ENCODE data around the gene ENG.
"Not testable (repeated sequence)": the region's sequence is repeated elsewhere in the genome, so short reads cannot be mapped to it uniquely, and the experiment has no call there.

ENG gene

GRCh38 chr9:127870887-127871286 lies 16.4 kb upstream of the ENG start:
- no peak overlapping the region for H3K4me3 ChIP-seq (ENCODE audit: control insufficient read depth, low read depth, low read length)
- TF ChIP-seq CTCF (conservative IDR thresholded peaks at IDR 0.05; ENCODE audit: control insufficient read depth, insufficient read depth, low read depth, low read length), result no peak
- no peak for DNase-seq (ENCODE audit: low read depth)

GRCh38 chr9:127870153-127870491 lies 15.7 kb upstream of the ENG start:
- DNase-seq (ENCODE audit: low read depth); H3K4me3 ChIP-seq (ENCODE audit: control insufficient read depth, low read depth, low read length): not testable (repeated sequence)

- peak; percentile 74 for DNase-seq (ENCODE audit: low read depth)
- H3K4me3 ChIP-seq (ENCODE audit: control insufficient read depth, low read depth, low read length), result no peak overlapping the region
- peak; percentile 80 for TF ChIP-seq CTCF (conservative IDR thresholded peaks at IDR 0.05; ENCODE audit: control insufficient read depth, insufficient read depth, low read depth, low read length)
Measured at GRCh38 chr9:127869310-127870152, 15.1 kb upstream of the ENG start.

GRCh38 chr9:127868278-127868902 lies 13.9 kb upstream of the ENG start:
- TF ChIP-seq CTCF (conservative IDR thresholded peaks at IDR 0.05; ENCODE audit: control insufficient read depth, insufficient read depth, low read depth, low read length), result no peak
- no peak for DNase-seq (ENCODE audit: low read depth)
- H3K4me3 ChIP-seq (ENCODE audit: control insufficient read depth, low read depth, low read length), result no peak overlapping the region

GRCh38 chr9:127867356-127868277 lies 13.2 kb upstream of the ENG start:
- DNase-seq (ENCODE audit: low read depth), result no peak
- TF ChIP-seq CTCF (conservative IDR thresholded peaks at IDR 0.05; ENCODE audit: control insufficient read depth, insufficient read depth, low read depth, low read length), result no peak
- H3K4me3 ChIP-seq (ENCODE audit: control insufficient read depth, low read depth, low read length), result no peak overlapping the region

- TF ChIP-seq CTCF (conservative IDR thresholded peaks at IDR 0.05; ENCODE audit: control insufficient read depth, insufficient read depth, low read depth, low read length), result no peak
- H3K4me3 ChIP-seq (ENCODE audit: control insufficient read depth, low read depth, low read length), result no peak overlapping the region
- no peak for DNase-seq (ENCODE audit: low read depth)
Measured at GRCh38 chr9:127866535-127866934, 12.1 kb upstream of the ENG start.

All from fibroblast of mammary gland (primary cell).